Hepatocyte (in vitro differentiated cells): ENCODE measurements around the gene NEK8.

Experiments
- CTCF ChIP-seq: fragments of 200-600 bp; sonication (generic); IDR thresholded peaks from 2 replicates; pipeline ENCODE4 v1.5.1; 2016; ENCODE audit warnings: antibody characterized with exemption, mild to moderate bottlenecking; ENCODE audit not compliant: poor library complexity
- EZH2 ChIP-seq: fragments of 200-600 bp; sonication (generic); IDR thresholded peaks from 2 replicates; pipeline ENCODE4 v1.6.1; 2016; ENCODE audit warnings: antibody characterized with exemption, mild to moderate bottlenecking, borderline replicate concordance
- EZH2phosphoT487 ChIP-seq: fragments of 200-600 bp; sonication (generic); IDR thresholded peaks from one replicate; pipeline ENCODE4 v1.6.1; 2018; ENCODE audit warnings: antibody characterized with exemption, mild to moderate bottlenecking, low read depth, moderate library complexity; ENCODE audit not compliant: unreplicated experiment, severe bottlenecking

- TF ChIP-seq CTCF (no peak), EZH2 (no peak), EZH2phosphoT487 (no peak)
These were observed 21.3 kb upstream of the NEK8 start for GRCh38 chr17:28707339-28707720.
